22Rv1 (cell line): ENCODE data around the gene GBA2.

Experiments
- ZFX ChIP-seq: fragments of 450-650 bp; IDR thresholded peaks from 2 replicates; pipeline ENCODE4 v1.6.1; 2017; ENCODE audit warnings: antibody characterized with exemption, borderline replicate concordance
- TF ChIP-seq, protein P1 (sequence below): fragments of 450-650 bp; IDR thresholded peaks from 2 replicates; pipeline ENCODE4 v1.5.1; 2017; ENCODE audit warnings: mild to moderate bottlenecking

GRCh38 chr9:35789541-35789940 is 40.5 kb upstream of the GBA2 start:
- TF ChIP-seq, protein P1, sequence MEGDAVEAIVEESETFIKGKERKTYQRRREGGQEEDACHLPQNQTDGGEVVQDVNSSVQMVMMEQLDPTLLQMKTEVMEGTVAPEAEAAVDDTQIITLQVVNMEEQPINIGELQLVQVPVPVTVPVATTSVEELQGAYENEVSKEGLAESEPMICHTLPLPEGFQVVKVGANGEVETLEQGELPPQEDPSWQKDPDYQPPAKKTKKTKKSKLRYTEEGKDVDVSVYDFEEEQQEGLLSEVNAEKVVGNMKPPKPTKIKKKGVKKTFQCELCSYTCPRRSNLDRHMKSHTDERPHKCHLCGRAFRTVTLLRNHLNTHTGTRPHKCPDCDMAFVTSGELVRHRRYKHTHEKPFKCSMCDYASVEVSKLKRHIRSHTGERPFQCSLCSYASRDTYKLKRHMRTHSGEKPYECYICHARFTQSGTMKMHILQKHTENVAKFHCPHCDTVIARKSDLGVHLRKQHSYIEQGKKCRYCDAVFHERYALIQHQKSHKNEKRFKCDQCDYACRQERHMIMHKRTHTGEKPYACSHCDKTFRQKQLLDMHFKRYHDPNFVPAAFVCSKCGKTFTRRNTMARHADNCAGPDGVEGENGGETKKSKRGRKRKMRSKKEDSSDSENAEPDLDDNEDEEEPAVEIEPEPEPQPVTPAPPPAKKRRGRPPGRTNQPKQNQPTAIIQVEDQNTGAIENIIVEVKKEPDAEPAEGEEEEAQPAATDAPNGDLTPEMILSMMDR = no peak
- no peak for TF ChIP-seq ZFX
